HG03139 (cell line): ENCODE results near the gene TRAPPC2B.
A peak's percentile ranks its signal among the peaks of the same experiment; 100 is the strongest.
"Not testable (repeated sequence)": the region's sequence is repeated elsewhere in the genome, so short reads cannot be mapped to it uniquely, and the experiment has no call there.

ENCODE experiments used
- ATAC-seq: cut with Tn5 transposase; IDR thresholded peaks from one replicate; pipeline ENCODE4 v1.9.1; 2021; ENCODE audit not compliant: unreplicated experiment

The TRAPPC2B gene

DNA sequence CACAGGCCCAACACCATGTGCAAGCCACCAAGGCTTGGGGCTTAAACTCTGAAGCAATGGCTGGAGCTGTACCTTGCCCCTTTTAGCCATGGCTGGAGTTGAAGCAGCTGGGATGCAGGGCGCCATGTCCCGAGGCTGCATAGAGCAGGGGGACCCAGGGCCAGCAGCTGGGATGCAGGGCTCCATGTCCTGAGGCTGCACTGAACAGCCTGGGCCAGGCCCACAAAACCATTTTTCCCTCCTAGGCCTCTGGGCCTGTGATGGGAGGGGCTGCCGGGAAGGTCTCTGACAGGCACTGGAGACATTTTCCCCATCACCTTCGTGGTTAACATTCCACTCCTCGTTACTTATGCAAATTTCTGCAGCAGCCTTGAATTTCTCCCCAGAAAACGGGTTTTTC lies 10.8 kb downstream of the TRAPPC2B start:
- no peak for ATAC-seq

DNA sequence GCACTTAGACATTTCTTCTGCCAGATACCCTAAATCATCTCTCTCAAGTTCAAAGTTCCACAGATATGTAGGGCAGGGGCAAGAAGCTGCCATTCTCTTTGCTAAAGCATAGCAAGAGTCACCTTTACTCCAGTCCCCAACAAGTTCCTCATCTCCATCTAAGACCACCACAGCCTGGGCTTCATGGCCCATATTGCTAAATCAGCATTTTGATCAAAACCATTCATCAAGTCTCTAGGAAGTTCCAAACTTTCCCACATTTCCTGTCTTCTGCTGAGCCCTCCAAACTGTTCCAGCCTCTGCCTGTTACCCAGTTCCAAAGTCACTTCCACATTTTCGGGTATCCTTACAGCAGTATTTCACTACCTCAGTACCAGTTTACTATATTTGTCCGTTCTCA lies 11.3 kb downstream of the TRAPPC2B start:
- not testable (repeated sequence) for ATAC-seq

DNA sequence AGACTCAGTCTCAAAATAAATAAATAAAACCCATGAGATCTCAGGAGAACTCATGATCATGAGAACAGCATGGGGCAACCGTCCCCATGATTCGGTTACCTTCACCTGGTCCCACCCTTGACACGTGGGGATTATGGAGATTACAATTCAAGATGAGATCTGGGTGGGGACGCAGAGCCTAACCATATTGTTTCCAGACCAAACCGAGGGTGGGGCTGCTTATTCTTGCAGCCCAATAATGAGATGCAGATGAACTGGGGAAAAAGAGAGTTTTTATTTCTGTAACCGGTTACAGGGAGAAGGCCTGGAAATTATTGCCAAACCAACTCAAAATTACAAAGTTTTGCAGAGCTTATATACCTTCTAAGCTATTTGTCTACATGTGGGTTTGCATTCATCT lies 12.8 kb downstream of the TRAPPC2B start:
- no peak for ATAC-seq

DNA sequence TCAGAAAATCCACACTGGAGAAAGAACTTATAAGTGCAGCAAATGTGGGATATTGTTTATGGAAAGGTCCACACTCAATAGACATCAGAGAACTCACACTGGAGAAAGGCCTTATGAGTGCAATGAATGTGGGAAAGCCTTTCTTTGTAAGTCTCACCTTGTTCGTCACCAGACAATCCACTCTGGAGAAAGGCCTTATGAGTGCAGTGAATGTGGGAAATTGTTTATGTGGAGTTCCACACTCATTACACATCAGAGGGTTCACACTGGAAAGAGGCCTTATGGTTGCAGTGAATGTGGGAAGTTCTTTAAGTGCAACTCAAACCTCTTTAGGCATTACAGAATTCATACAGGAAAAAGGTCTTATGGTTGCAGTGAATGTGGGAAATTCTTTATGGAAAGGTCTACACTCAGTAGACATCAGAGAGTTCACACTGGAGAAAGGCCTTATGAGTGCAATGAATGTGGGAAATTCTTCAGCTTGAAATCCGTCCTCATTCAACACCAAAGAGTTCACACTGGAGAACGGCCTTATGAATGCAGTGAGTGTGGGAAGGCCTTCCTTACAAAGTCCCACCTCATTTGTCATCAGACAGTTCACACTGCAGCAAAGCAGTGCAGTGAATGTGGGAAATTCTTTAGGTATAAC lies 14.3 kb downstream of the TRAPPC2B start:
- ATAC-seq, result no peak

DNA sequence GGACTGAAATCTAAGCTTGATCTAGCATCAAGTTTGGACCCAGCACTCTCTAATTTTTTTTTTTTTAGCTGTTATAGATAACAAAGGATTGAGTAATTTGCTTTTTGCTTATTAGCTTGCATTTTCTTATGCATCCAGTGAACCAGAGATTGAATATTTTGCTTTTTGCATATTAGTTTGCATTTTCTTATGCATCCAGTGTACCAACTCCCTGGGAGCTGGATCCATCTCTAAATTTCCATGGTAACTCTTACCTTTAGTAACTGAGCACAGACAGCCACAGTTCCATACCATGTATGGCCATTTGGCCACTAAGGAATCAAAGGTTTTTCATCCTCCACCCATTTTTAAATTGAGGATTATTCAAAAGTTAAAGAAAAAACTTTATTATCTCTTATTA lies 17.6 kb downstream of the TRAPPC2B start:
- ATAC-seq, result no peak

DNA sequence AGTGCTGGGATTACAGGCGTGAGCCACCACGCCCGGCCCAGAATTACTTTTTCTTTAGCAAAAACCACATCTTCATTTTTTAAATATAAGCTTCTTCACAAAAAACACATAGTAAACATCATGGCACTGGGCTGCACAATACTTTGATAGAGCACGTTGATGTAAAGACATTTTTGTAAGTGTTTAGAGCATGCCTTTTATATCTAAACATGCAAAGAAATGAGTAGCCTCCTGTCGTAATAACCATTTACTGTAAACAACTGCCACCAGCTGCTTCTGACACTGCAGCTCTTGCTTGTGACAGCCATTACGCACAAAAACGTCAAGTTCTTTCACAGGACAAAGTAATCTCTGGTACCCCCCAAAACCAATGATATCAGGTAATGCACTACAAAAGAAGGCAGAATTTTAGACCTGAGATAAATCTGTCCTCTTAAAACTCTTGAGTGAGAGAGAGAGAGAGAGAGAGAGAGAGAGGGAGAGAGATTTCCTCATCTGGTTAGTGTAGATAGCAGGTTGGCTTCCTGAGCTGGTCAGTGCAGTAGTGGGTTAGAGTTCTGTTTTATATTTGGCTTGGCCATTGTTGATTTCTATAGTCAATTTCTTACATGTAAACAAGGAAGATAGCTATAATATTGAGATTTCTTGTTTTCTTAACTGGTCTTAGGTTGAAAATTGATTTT lies 19.6 kb downstream of the TRAPPC2B start:
- no peak for ATAC-seq

DNA sequence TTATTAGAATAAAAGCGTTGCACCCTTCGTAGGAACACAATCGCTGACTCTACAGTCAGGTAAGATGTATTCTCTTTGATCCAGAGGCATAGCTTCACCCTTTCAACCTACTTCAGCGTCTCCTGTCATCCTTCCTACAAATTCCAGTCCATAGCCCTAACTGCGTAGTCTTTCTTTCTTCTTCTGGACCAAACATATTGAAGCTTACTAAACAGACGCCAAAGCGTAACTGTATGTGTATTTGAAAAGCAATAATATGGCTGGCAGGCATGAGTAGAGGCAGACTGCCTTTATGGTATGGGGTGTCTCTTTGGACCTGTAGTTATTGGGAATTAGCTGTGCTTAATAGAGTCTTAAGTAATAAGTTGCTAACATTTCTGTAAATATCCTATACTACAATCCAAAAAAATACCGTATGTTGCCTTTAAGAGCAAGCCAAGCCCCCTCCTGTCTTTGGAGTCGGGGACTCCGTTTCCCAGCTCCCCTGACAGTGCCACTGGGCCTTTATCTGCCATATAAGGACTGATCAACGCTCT lies 25.9 kb downstream of the TRAPPC2B start:
- ATAC-seq, result no peak

DNA sequence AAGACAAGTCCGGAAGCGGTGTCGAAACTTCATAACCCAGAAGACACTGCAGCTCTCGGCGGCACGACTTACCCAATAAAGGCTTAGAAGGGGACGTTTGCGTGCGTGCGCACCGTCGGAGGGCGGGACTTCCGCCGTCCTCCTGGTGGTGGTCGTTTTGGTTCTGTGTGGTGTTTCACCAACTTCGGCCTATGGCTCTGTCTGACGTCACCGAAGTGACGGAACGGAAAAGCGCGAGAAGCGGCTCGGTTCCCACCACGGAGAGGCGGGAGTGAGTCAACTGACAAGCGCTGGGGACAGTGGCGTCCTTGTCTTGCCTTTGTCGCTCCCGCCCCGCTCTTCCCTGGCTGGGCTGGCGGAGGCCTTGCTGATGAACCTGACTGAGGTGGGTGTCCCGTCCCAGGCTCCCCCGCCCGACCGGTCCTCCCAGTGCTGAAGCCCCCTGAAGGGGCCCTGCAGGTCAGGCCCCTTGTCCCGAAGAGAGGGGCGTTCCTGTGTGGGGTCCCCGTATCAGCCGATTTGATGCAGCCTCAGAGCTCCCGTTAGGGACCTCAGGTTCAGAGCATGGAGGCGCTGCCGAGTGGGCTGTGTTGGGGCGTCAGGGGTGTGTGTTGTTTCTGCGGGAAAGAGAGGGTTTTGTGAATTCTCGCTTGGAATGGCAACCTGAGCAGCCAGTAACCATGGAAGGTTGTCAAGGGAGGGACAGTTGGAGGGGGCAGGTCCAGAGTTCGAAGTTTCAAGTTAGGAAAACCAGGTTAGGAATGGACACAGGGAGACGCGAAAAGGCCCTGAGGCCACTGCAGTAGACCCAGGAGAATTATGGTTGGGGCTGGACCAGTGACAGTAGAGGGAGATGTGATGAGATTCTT lies 26.6 kb downstream of the TRAPPC2B start, which contains the start of gene ZNF548:
Gene ZNF548, plus strand, starts transcription at position 125 of the 869 bp plus-strand sequence. Its CDS starts 246 bp downstream, at position 371.
- peak; percentile 96 for ATAC-seq

DNA sequence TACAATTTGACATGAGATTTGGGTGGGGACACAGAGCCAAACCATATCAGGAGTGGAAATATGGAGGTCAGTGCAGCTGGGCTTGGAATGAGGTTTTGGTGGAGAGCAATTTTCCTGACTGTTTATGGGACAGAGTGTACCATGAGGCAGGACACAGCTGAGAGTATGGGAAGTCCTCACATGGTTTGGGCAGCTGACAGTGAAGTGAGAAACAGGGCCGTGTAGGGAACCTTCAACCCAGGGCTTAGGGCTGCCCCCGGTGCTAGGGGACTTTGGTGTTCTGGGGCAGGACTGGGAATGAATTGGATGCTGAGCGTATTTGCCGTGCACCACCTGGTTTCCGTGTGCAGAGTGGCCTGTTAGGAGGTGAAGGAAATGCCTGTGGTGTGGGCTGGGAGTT lies 32.4 kb downstream of the TRAPPC2B start:
- no peak for ATAC-seq

DNA sequence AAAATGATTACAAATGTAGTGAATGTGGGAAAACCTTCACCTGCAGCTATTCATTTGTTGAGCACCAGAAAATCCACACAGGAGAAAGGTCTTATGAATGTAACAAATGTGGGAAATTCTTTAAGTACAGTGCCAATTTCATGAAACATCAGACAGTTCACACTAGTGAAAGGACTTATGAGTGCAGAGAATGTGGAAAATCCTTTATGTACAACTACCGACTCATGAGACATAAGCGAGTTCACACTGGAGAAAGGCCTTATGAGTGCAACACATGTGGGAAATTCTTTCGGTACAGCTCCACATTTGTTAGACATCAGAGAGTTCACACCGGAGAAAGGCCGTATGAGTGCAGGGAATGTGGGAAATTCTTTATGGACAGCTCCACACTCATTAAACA lies 35.5 kb downstream of the TRAPPC2B start:
- ATAC-seq, result no peak

DNA sequence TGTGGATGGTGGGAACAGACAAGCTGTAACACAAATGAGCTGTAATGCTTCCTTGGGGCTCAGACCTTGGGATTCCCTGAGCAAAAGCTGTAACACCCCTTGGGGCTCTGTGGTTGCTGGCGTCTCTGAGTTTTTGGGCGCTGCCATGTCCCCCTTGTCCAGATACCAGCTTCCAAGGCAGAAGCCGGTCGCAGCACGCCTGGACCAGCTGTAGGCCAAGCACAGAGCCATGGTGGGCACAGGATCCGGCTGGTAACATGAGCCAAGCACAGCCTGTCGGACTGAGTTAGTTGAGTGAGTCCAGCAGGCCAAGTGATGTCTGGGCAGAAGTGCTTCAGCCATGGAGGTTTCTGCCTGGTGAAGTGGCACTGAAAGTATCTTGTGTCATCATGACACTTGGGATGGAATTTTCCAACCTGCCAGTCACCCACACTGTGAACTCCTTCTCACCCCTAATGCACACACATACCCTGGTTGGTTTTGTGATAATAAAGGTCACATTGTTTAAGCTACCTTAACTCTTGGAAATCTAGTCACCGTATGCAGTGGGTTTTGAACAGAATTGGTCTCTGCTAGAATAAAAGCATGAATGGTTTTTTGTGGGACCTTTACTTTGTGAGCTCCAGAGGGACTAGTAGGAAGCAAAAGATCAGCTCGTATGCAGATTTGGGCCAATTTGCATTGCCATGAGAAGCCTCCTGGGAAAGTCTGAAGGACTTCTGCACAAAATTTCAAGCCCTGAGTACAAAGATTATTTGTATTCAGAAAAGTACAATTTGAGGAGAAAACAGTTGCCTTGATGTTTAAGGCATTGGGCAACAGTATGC lies 40.6 kb downstream of the TRAPPC2B start:
- no peak for ATAC-seq

DNA sequence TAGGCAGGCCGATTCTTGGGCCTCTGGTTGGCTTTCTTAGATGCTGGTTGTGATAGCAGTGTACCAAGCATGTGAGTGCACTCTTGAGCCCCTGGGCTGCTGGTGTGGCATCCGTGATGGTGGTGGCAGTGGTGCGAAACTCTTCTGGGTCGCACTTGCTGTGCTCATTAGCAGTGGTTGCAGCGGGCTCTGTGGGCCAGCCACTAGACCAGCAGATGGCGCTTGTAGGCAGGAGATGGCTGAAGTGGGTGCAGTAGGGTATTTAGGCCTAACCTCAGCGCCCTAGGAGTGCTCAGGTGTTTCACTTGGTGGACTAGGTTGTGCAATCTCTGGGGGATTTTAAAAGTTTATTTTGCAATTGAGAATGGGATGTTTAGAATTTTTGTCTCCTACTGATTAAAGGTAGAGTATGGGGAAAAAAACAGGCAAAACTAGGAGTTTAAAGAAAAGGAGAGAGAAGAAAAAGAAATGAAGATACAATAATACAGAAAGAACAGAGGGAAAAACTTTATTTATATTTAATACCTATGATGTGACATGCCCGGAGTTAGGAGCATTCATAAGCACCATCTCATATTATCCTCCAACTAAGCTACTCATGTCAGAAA lies 43.3 kb downstream of the TRAPPC2B start:
- peak; percentile 45 for ATAC-seq

DNA sequence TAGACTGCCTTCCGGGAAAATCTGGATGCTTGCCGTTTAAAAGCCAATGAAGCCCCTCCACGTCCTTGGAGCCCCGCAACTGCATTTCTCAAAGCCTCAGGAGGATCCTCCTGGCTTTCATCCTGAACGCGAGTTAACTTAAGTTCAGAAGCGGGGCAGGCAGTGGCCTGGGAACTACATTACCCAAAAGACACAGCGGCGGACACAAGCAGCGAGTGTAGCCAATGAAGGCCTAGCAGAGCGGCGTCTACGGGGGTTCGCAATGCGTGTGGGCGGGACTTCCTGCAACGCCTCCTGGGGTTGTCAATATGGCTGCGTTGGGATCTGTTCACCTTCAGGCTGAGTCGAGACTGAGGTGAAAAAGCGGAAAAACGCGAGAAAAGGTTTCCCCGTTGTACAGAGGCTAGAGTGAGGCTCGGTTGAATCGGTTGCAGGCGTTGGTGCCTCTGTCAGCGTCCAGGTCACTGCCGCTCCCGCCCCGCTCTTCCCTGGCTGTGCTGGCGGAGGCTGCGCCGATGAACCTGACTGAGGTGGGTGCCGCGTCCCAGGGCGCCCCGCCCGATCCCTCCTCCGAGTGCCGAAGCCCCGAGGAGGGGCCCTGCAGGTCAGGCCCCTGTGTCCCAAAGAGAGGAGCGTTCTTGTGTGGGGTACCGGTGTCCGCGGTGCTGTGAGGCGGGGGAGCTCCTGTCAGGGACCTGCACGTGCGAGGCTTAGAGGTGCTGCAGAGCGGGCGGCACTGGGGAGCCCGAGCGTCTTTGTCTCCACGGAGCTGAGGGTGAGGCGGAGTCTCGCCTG lies 47.7 kb downstream of the TRAPPC2B start, which contains the start of gene ZNF17:
Gene ZNF17, plus strand, starts transcription at position 285 of the 795 bp plus-strand sequence. CDS start 2,455 bp downstream, outside the sequence.
- peak; percentile 93 for ATAC-seq
